GM18870 (cell line): ENCODE data around the gene UGT2B17.
"Not testable (repeated sequence)": the region's sequence is repeated elsewhere in the genome, so short reads cannot be mapped to it uniquely, and the experiment has no call there.

Experiments
- ATAC-seq: cut with Tn5 transposase; IDR thresholded peaks from one replicate; pipeline ENCODE4 v1.9.1; 2021; ENCODE audit warnings: moderate library complexity; ENCODE audit not compliant: unreplicated experiment

Gene UGT2B17

GRCh38 chr4:68576272-68577125 is at the start of gene UGT2B17:
Gene UGT2B17 (minus strand): TSS chr4:68576322. CDS start chr4:68568484, 7,838 bp downstream.
- ATAC-seq, result peak; percentile 97

GRCh38 chr4:68622731-68623130 is 46.6 kb upstream of the UGT2B17 start:
- ATAC-seq, result not testable (repeated sequence)

- no peak for ATAC-seq
These were observed 41.0 kb upstream of the UGT2B17 start for GRCh38 chr4:68617003-68617698.

GRCh38 chr4:68615699-68616422 is 39.7 kb upstream of the UGT2B17 start:
- ATAC-seq, result no peak

GRCh38 chr4:68613752-68614151 is 37.6 kb upstream of the UGT2B17 start:
- no peak for ATAC-seq

- no peak for ATAC-seq
These were observed 30.1 kb upstream of the UGT2B17 start for GRCh38 chr4:68606240-68606639.

GRCh38 chr4:68599150-68599549 is 23.0 kb upstream of the UGT2B17 start:
- ATAC-seq, result no peak

- ATAC-seq, result no peak
These were observed 21.4 kb upstream of the UGT2B17 start for GRCh38 chr4:68597482-68597881.

GRCh38 chr4:68594678-68595077 is 18.6 kb upstream of the UGT2B17 start:
- ATAC-seq, result no peak

GRCh38 chr4:68593112-68593511 is 17.0 kb upstream of the UGT2B17 start:
- no peak for ATAC-seq

- no peak for ATAC-seq
These were observed 16.6 kb upstream of the UGT2B17 start for GRCh38 chr4:68592673-68593072.

- ATAC-seq, result no peak
These were observed 15.1 kb upstream of the UGT2B17 start for GRCh38 chr4:68591204-68591603.

- no peak for ATAC-seq
These were observed 13.7 kb upstream of the UGT2B17 start for GRCh38 chr4:68589790-68590189.

GRCh38 chr4:68582339-68582717 is 6.2 kb upstream of the UGT2B17 start:
- ATAC-seq, result no peak

GRCh38 chr4:68581383-68582338 is 5.5 kb upstream of the UGT2B17 start:
- ATAC-seq, result no peak

- ATAC-seq, result no peak
These were observed 1.5 kb upstream of the UGT2B17 start for GRCh38 chr4:68577590-68577989.

- ATAC-seq, result not testable (repeated sequence)
These were observed 486 bp downstream of the UGT2B17 start for GRCh38 chr4:68575636-68576035.

GRCh38 chr4:68575081-68575480 is 1.0 kb downstream of the UGT2B17 start:
- ATAC-seq, result no peak

- ATAC-seq, result no peak
These were observed 3.4 kb downstream of the UGT2B17 start for GRCh38 chr4:68572653-68573170.

- ATAC-seq, result no peak
These were observed 6.0 kb downstream of the UGT2B17 start for GRCh38 chr4:68570122-68570507.
